MM.1S (cell line): ENCODE measurements around the gene PIK3C2A.
A peak's percentile ranks its signal among the peaks of the same experiment; 100 is the strongest.

Experiments
- DNase-seq: peaks from one replicate; pipeline ENCODE4 v3.0.0-alpha.2; 2015
- H2AFZ ChIP-seq: fragments of 300-600 bp; sonication (generic); 2 replicates; pipeline ENCODE4 v1.6.0; 2016; ENCODE audit warnings: antibody characterized with exemption, low read length
- H3F3A ChIP-seq: fragments of 300-600 bp; sonication (generic); 2 replicates; pipeline ENCODE4 v1.6.1; 2016; ENCODE audit warnings: mild to moderate bottlenecking, antibody characterized with exemption, low read length, moderate library complexity, mixed read lengths; ENCODE audit not compliant: insufficient read depth
- H3K27ac ChIP-seq: fragments of 300-600 bp; sonication (generic); 2 replicates; pipeline ENCODE4 v1.5.1; 2016; ENCODE audit warnings: mild to moderate bottlenecking, low read length
- H3K27me3 ChIP-seq: fragments of 300-600 bp; sonication (generic); replicated peaks from 2 replicates; pipeline ENCODE4 v1.6.0; 2016; ENCODE audit warnings: low read length; ENCODE audit not compliant: insufficient read depth
- H3K36me3 ChIP-seq: fragments of 300-600 bp; sonication (generic); replicated peaks from 2 replicates; pipeline ENCODE4 v1.6.1; 2016; ENCODE audit warnings: mild to moderate bottlenecking, low read length, mixed read lengths; ENCODE audit not compliant: insufficient read depth
- H3K4me1 ChIP-seq: fragments of 300-600 bp; sonication (generic); 2 replicates; pipeline ENCODE4 v1.6.1; 2016; ENCODE audit warnings: low read length, mixed read lengths
- H3K4me2 ChIP-seq: fragments of 300-600 bp; sonication (generic); 2 replicates; pipeline ENCODE4 v1.6.0; 2016; ENCODE audit warnings: low read depth, low read length
- H3K4me3 ChIP-seq: fragments of 300-600 bp; sonication (generic); 2 replicates; pipeline ENCODE4 v1.5.1; 2016; ENCODE audit warnings: low read length, mixed read lengths
- H3K79me2 ChIP-seq: fragments of 300-600 bp; sonication (generic); 2 replicates; pipeline ENCODE4 v1.6.1; 2016; ENCODE audit warnings: mixed run types, low read length, mixed read lengths
- H3K9ac ChIP-seq: fragments of 300-600 bp; sonication (generic); 2 replicates; pipeline ENCODE4 v1.6.1; 2016; ENCODE audit warnings: low read length, mixed read lengths
- H3K9me2 ChIP-seq: fragments of 300-600 bp; sonication (generic); replicated peaks from 2 replicates; pipeline ENCODE4 v1.6.1; 2016; ENCODE audit warnings: mild to moderate bottlenecking, low read length, mixed read lengths; ENCODE audit not compliant: insufficient read depth
- H3K9me3 ChIP-seq: fragments of 300-600 bp; sonication (generic); replicated peaks from 2 replicates; pipeline ENCODE4 v1.6.1; 2016; ENCODE audit warnings: mild to moderate bottlenecking, low read length, mixed read lengths; ENCODE audit not compliant: insufficient read depth
- H4K20me1 ChIP-seq: fragments of 300-600 bp; sonication (generic); 2 replicates; pipeline ENCODE4 v1.6.1; 2016; ENCODE audit warnings: mild to moderate bottlenecking, low read length, moderate library complexity, mixed read lengths; ENCODE audit not compliant: insufficient read depth
- EZH2 ChIP-seq: fragments of 300-600 bp; sonication (generic); optimal IDR thresholded peaks from 2 replicates; pipeline ENCODE3; 2017; ENCODE audit warnings: low read depth, mild to moderate bottlenecking, antibody characterized with exemption, low read length, mixed read lengths
- EZH2phosphoT487 ChIP-seq: fragments of 300-600 bp; sonication (generic); IDR thresholded peaks from 2 replicates; pipeline ENCODE4 v1.6.1; 2018; ENCODE audit warnings: antibody characterized with exemption, low read length
- TF ChIP-seq, protein P1 (sequence below): fragments of 300-600 bp; sonication (generic); IDR thresholded peaks from 2 replicates; pipeline ENCODE4 v1.5.1; 2016; ENCODE audit warnings: antibody characterized with exemption, low read length, mixed read lengths

Gene PIK3C2A

GRCh38 chr11:17171343-17171742 is 36.4 kb downstream of the PIK3C2A start:
- TF ChIP-seq EZH2phosphoT487 (no peak), EZH2 (no peak)
- TF ChIP-seq, protein P1, sequence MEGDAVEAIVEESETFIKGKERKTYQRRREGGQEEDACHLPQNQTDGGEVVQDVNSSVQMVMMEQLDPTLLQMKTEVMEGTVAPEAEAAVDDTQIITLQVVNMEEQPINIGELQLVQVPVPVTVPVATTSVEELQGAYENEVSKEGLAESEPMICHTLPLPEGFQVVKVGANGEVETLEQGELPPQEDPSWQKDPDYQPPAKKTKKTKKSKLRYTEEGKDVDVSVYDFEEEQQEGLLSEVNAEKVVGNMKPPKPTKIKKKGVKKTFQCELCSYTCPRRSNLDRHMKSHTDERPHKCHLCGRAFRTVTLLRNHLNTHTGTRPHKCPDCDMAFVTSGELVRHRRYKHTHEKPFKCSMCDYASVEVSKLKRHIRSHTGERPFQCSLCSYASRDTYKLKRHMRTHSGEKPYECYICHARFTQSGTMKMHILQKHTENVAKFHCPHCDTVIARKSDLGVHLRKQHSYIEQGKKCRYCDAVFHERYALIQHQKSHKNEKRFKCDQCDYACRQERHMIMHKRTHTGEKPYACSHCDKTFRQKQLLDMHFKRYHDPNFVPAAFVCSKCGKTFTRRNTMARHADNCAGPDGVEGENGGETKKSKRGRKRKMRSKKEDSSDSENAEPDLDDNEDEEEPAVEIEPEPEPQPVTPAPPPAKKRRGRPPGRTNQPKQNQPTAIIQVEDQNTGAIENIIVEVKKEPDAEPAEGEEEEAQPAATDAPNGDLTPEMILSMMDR: no peak
- Histone ChIP-seq H2AFZ (no peak overlapping the region), H3F3A (peaks cover 16% of the 10 kb centered on the region), H3K9me2 (no peaks in the 10 kb centered on the region), H3K9ac (no peak overlapping the region), H4K20me1 (no peaks in the 10 kb centered on the region), H3K9me3 (no peaks in the 10 kb centered on the region), H3K4me1 (peaks cover 27% of the 10 kb centered on the region), H3K27me3 (no peaks in the 10 kb centered on the region), H3K79me2 (peaks cover 65% of the 10 kb centered on the region), H3K4me2 (no peak overlapping the region), H3K4me3 (no peak overlapping the region), H3K36me3 (no peaks in the 10 kb centered on the region), H3K27ac (no peak overlapping the region)
- no peak for DNase-seq

GRCh38 chr11:17169876-17170275 is 37.9 kb downstream of the PIK3C2A start:
- Histone ChIP-seq H3K9ac (peak overlapping the region; percentile 24; the same call in 1 of the 2 replicates), H3K27ac (peak overlapping the region; percentile 88), H3K4me1 (peaks cover 33% of the 10 kb centered on the region)

GRCh38 chr11:17165247-17165890 is 42.4 kb downstream of the PIK3C2A start:
- no peaks in the 10 kb centered on the region for H3K9me2 ChIP-seq
- no peaks in the 10 kb centered on the region for H3K27me3 ChIP-seq
- no peak overlapping the region for H2AFZ ChIP-seq
- H3K36me3 ChIP-seq: no peaks in the 10 kb centered on the region
- peaks cover 28% of the 10 kb centered on the region for H3F3A ChIP-seq
- TF ChIP-seq, protein P1: no peak
- TF ChIP-seq EZH2phosphoT487 (no peak), EZH2 (no peak)
- H3K27ac ChIP-seq: peak overlapping the region; percentile 40; the same call in 1 of the 2 replicates
- no peaks in the 10 kb centered on the region for H4K20me1 ChIP-seq
- no peaks in the 10 kb centered on the region for H3K9me3 ChIP-seq
- peaks cover 63% of the 10 kb centered on the region for H3K4me1 ChIP-seq
- no peak overlapping the region for H3K4me3 ChIP-seq
- H3K4me2 ChIP-seq: peak overlapping the region; percentile 24; the same call in 1 of the 2 replicates
- H3K79me2 ChIP-seq: peaks cover 77% of the 10 kb centered on the region
- H3K9ac ChIP-seq: no peak overlapping the region
- DNase-seq: no peak

More at GRCh38 chr11:17169876-17170275, 37.9 kb downstream of the PIK3C2A start:
- peaks cover 19% of the 10 kb centered on the region for H3F3A ChIP-seq
- TF ChIP-seq EZH2phosphoT487: no peak
- no peak for TF ChIP-seq EZH2
- TF ChIP-seq, protein P1: no peak
- peak overlapping the region; percentile 28 for H3K4me3 ChIP-seq
- no peaks in the 10 kb centered on the region for H4K20me1 ChIP-seq
- no peaks in the 10 kb centered on the region for H3K9me2 ChIP-seq
- no peaks in the 10 kb centered on the region for H3K27me3 ChIP-seq
- H3K4me2 ChIP-seq: peak overlapping the region; percentile 78
- no peaks in the 10 kb centered on the region for H3K9me3 ChIP-seq
- peaks cover 64% of the 10 kb centered on the region for H3K79me2 ChIP-seq
- no peaks in the 10 kb centered on the region for H3K36me3 ChIP-seq
- 0 out of 2 replicates have a peak overlapping the region, but pooled peaks have one; percentile 4 for H2AFZ ChIP-seq
- DNase-seq: peak; percentile 39
